ENCODE results near the gene PAX2. TPM values are rescaled to one million over a fixed set of nuclear protein-coding genes. Genes with fewer than 3 reads are reported as not detected.

PAX2 gene
- total RNA-seq, 4 donors from 2014 or later: not detected

GRCh38 chr10:100841528-100841927, 96.1 kb downstream of the PAX2 start:
- TF ChIP-seq POLR2A (IDR thresholded peaks at IDR 0.05) (no peak), CTCF (IDR thresholded peaks at IDR 0.05) (no peak)
- H3K4me3 ChIP-seq (ENCODE audit: low read depth, poor library complexity, severe bottlenecking): no peak overlapping the region
- DNase-seq (ENCODE audit: low spot score in 2 of 2): no peak
- 89 to 92% methylated on average over 3 of the region's 3 CpGs for WGBS, 2 donors
- intact Hi-C loops (cut with DNase I; ENCODE audit: low total_unique reads): no loop called here

- WGBS, 2 donors: 32 to 61% methylated on average over 5 of the region's 5 CpGs
- TF ChIP-seq POLR2A (IDR thresholded peaks at IDR 0.05): no peak
- TF ChIP-seq CTCF (IDR thresholded peaks at IDR 0.05): no peak
- H3K4me3 ChIP-seq (ENCODE audit: low read depth, poor library complexity, severe bottlenecking): no peak overlapping the region
- intact Hi-C loops (cut with DNase I; ENCODE audit: low total_unique reads): no loop called here
- no peak for DNase-seq (ENCODE audit: low spot score in 2 of 2)
Measured at GRCh38 chr10:100847440-100847839, 102.1 kb downstream of the PAX2 start.

- no peak for DNase-seq (ENCODE audit: low spot score in 2 of 2)
- intact Hi-C loops (cut with DNase I; ENCODE audit: low total_unique reads): no loop called here
- WGBS, 2 donors: 83 to 88% methylated on average over 2 of the region's 2 CpGs
- no peak overlapping the region for H3K4me3 ChIP-seq (ENCODE audit: low read depth, poor library complexity, severe bottlenecking)
- TF ChIP-seq CTCF (IDR thresholded peaks at IDR 0.05): no peak
- no peak for TF ChIP-seq POLR2A (IDR thresholded peaks at IDR 0.05)
Measured at GRCh38 chr10:100848770-100849169, 103.4 kb downstream of the PAX2 start.

GRCh38 chr10:100858261-100858660, 112.9 kb downstream of the PAX2 start:
- 69 to 76% methylated on average over 4 of the region's 4 CpGs for WGBS, 2 donors
- DNase-seq (ENCODE audit: low spot score in 2 of 2): no peak
- TF ChIP-seq POLR2A (IDR thresholded peaks at IDR 0.05): no peak
- no peak for TF ChIP-seq CTCF (IDR thresholded peaks at IDR 0.05)
- no peak overlapping the region for H3K4me3 ChIP-seq (ENCODE audit: low read depth, poor library complexity, severe bottlenecking)
- intact Hi-C loops (cut with DNase I; ENCODE audit: low total_unique reads): no loop called here

- WGBS, 2 donors: 52 to 56% methylated on average over 21 of the region's 21 CpGs
Measured at GRCh38 chr10:100858747-100859483, 113.5 kb downstream of the PAX2 start.

More at GRCh38 chr10:100858747-100859483, 113.5 kb downstream of the PAX2 start:
- no peak overlapping the region for H3K4me3 ChIP-seq (ENCODE audit: low read depth, poor library complexity, severe bottlenecking)
- intact Hi-C loops (cut with DNase I; ENCODE audit: low total_unique reads): no loop called here
- DNase-seq (ENCODE audit: low spot score in 2 of 2): no peak
- TF ChIP-seq POLR2A (IDR thresholded peaks at IDR 0.05): no peak
- no peak for TF ChIP-seq CTCF (IDR thresholded peaks at IDR 0.05)
